ENCODE measurements around the gene ADCY1.

Gene ADCY1

GRCh38 chr7:45576249-45576929, 2.2 kb downstream of the ADCY1 start:
- DNase-seq (ENCODE audit: low read depth in 2 of 2), result no peak

- DNase-seq (ENCODE audit: low read depth in 2 of 2), result no peak
Measured at GRCh38 chr7:45578022-45578421, 3.9 kb downstream of the ADCY1 start.

GRCh38 chr7:45578467-45578866, 4.3 kb downstream of the ADCY1 start:
- DNase-seq (ENCODE audit: low read depth in 2 of 2), result no peak

DNA sequence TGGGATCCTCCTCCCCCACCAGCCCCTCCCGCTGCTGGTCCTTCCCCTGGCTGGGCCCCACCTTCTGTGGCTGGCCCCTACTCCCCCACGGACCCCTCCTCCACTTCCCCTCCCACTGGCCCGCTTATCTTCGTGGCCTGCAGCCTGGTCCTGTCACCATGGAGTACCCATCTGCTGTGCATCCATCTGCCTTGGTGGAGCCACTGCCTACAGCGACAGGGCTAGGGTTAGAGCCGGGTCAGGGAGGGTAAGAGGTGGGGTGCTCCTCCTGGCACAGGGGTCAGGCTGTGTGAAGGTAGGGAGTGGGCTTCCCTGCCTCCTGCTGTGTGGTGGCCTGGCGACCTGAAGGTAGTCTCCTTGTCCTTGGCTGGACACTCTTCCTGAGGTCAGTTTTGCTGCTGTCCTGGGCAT, 5.2 kb downstream of the ADCY1 start:
- DNase-seq (ENCODE audit: low read depth in 2 of 2), result no peak

DNA sequence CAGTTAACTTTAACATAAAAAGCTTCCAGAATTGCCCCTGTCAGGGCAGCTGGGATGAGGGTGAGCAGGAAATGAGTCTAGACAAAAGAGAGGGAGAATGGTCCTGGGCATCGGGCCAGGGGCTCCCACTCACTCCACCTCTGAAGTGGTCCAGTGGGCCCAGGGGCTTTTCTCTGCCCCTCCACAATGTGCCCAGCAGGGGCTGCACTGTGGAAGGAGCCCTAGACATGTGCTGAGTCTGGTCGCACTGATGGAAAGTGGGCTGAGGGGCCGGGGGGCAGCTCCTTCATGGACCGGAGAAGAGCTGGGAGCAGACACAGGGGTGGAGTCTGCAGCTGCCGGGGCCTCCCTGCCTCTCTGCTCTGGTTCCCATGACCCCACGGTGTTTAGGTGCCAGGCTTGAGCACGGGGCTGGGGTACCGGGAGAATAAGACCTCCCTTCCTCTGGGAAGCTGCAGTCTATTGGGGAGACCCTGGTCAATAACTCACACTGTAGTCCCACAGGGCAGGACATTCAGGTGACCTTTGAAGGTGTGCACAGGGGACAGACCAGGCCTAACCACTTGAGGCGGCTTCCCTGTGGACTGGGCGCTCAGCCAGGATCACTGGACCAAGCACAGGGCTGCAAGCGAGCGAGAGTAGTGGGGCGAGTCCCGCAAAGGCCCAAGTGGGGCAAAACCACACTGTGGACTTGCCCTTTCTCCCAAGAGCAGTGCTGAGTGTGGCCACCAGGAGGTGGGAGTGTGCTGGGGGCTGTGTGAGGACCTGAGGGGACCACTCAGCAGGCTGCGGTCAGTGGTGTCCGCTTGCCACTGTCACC, 6.1 kb downstream of the ADCY1 start:
- DNase-seq (ENCODE audit: low read depth in 2 of 2), result no peak

- DNase-seq (ENCODE audit: low read depth in 2 of 2), result no peak
Measured at GRCh38 chr7:45581271-45581780, 7.2 kb downstream of the ADCY1 start.

DNA sequence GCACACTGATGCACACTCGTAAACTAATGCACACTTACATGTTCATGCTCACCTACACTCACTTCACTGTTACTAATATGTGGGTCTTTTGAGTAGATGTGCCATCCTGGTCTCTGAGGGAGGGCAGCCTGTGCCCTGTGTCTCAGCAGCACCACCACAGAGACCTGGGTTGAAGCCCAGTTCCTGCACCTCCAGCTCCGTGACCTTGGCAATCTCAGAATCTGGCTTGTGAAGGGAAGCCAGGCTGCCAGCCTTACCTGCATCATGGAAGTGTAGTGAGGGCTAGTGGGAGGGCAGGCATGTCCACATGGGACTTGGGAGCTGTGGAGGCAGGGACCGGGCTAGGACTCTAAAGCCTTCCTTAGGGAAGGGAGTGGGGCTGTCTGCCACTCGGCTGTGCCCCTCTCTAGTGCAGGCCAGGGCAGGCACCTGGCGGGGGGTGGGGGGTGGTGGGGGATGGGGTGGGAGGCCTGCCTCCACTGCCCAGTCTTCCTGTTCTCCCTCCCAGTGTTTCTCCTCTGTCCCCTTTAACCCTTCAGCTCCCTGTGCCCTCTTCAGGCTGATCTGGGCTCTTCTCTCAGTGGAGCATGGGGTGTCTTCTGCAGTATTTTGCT, 8.1 kb downstream of the ADCY1 start:
- no peak for DNase-seq (ENCODE audit: low read depth in 2 of 2)

DNA sequence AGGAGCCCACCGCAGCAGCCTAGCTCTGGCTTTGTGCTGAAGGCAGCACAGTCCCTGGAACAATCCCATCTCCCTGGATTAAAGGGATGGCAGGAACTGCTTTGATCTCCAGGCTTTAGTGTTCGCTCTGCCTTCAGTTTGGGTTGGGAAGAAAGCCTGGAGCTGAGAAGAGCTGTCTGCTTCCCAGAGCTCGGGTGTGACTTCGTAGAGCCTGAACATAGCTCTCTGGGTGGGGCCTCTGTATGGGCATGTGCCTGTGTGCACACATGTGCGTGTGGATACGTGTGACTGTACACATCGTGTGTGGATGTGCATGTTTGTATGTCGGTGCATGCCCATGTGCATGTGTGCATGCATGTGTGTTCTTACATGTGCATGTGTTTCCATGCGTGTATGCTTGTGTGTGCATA, 8.7 kb downstream of the ADCY1 start:
- DNase-seq (ENCODE audit: low read depth in 2 of 2), result no peak

- DNase-seq (ENCODE audit: low read depth in 2 of 2), result no peak
Measured at GRCh38 chr7:45583296-45583695, 9.1 kb downstream of the ADCY1 start.

- DNase-seq (ENCODE audit: low read depth in 2 of 2), result no peak
Measured at GRCh38 chr7:45584261-45585210, 10.4 kb downstream of the ADCY1 start.

GRCh38 chr7:45585628-45586027, 11.5 kb downstream of the ADCY1 start:
- no peak for DNase-seq (ENCODE audit: low read depth in 2 of 2)

DNA sequence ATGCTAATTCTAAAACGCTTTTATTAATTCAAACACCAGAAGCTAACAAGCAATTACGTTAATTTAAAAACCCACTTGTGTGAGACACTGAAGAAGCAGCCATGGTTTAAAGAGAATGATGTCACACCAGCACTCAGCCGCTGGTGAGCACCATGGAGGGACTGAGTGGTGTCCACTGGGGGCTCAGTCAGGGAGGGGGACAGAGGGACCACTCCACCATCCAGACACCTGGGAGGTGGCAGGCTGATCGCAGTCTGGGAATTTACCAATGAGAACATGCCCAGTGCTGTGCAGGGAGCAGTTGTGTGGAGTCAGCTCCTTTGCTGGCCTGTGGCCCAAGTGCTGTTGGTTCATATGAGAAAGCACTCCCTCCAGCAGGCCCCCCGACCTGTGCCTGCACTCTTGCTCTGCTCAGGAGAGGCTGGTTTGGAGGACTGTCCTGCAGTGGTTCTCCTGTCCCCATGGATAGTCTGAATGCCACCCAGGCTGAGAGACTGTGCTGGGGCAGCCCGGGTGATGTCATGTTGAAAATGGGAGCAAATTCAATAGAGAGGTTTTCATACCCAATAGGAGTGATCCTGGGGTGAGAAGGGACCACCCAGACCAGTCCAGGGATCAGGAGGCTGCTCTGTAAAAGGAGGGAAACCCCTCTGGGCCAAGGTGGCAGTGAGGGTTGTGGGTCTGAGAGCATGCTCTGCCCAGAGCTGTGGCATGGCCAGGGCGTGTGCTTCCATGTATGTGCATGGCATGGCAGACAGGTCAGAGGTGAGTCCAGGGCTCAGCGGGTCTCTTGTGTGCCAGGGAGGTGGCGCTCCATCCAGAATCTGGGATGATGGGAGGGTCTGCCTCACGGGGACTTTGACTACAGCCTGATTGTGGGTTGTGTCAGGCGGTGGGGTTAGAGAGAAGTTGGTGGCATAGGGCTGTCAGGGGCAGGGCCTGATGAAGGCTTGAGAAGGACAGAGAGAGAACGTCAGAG, 12.7 kb downstream of the ADCY1 start:
- no peak for DNase-seq (ENCODE audit: low read depth in 2 of 2)

DNA sequence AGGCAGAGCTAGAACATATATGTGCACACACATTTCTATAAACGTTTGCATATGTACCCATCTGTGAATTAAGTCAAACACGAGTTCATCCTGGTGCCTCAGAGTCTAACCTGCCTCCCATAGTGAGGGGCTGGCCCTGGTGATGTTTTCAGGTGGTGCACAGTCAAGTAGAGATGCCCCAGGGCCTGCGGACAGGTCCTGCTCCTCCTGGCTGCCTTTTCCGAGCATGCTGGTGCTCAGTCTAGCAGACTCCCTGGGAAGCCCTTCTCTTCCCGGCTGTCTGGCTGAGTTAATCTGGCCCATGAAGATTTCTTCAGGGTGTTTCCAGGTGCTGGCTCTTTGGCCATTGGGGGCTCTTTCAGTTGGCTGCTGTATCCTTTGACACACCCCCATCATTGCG, 14.3 kb downstream of the ADCY1 start:
- DNase-seq (ENCODE audit: low read depth in 2 of 2), result no peak

- no peak for DNase-seq (ENCODE audit: low read depth in 2 of 2)
Measured at GRCh38 chr7:45589061-45589460, 14.9 kb downstream of the ADCY1 start.

- DNase-seq (ENCODE audit: low read depth in 2 of 2), result no peak
Measured at GRCh38 chr7:45589915-45590678, 15.9 kb downstream of the ADCY1 start.

DNA sequence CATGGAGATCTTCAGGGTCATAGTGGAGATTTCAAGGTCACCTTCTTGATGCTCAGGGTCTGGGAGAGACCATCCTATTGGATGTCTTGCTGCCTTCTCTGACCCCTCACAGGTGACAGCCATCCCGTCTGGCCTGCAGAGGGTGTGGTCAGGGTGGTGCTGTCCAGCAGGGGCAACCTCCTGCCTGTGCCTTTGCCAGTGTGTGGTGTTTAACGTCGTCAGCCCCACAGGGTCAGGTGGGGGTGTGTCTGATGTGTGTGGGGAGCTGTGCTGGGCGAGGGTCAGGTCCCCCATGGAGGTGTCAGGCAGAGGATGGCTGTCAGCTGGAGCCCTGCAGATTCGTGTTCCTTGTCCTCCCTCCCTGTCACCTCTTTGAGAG, 16.5 kb downstream of the ADCY1 start:
- no peak for DNase-seq (ENCODE audit: low read depth in 2 of 2)

GRCh38 chr7:45591101-45591906, 17.1 kb downstream of the ADCY1 start:
- no peak for DNase-seq (ENCODE audit: low read depth in 2 of 2)

DNA sequence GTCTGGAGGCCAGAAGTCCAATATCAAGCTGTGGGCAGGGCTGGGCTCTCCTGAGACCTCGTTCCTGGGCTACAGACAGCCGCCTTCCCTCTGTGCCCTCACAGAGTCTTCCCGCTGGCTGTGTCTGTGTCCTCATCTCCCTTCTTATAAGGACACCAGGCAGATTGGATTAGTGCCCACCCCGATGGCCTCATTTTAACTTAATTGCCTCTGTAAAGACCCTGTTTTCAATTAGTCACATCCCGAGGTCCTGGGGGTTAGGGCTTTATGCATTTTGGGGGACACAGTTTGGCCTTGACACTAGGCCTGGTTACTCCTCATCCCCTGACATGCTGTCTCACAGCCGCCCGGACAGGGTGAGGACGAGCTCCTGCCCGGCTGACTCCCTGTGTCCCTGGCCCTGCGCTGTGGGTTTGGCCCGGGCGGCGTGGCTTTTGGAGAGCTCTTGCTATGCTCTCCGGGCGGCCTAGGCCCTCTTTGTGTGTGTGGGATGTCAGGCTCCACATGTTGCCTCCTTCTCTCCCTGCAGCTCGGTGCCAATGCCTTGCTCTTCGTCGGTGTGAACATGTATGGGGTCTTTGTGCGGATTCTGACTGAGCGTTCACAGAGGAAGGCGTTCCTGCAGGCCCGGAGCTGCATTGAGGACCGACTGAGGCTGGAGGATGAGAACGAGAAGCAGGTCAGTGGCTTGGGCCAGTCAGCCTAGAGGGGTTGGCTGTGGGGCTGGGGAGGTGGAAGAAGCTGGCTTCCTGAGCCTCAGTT, 18.2 kb downstream of the ADCY1 start:
- DNase-seq (ENCODE audit: low read depth in 2 of 2), result no peak
